ENCODE data around the gene CACNA1C. TPM values are rescaled to one million over a fixed set of nuclear protein-coding genes. Genes with fewer than 3 reads are reported as not detected.

Gene CACNA1C
- total RNA-seq, 4 donors from 2014 or later, result 5.2 to 12.9 (median 6.3) TPM

DNA sequence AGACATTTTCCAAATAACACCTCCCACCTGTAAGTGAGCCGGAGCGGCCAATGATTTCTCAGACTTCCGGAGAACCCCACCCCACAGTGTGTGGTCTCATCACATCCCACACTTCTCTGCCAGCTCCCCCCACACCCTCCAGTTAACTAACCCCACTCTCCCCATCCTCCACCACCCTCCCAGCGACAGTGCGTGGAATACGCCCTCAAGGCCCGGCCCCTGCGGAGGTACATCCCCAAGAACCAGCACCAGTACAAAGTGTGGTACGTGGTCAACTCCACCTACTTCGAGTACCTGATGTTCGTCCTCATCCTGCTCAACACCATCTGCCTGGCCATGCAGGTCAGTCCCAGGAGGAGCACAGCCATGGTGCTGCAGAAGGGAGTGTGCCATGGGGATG lies 557.6 kb downstream of the CACNA1C start:
- Histone ChIP-seq H3K27me3 (no peaks in the 10 kb centered on the region), H3K27ac (no peak overlapping the region), H3K36me3 (peaks cover 0 to 18% (median 0%) of the 10 kb centered on the region in 3 donors), H3K4me1 (no peaks in the 10 kb centered on the region), H3K9me3 (no peaks in the 10 kb centered on the region), H3K4me3 (no peak overlapping the region)
- TF ChIP-seq POLR2A (IDR thresholded peaks at IDR 0.05), result no peak
- TF ChIP-seq EP300 (IDR thresholded peaks at IDR 0.05), result no peak
- TF ChIP-seq CTCF (IDR thresholded peaks at IDR 0.05), result no peak
- no peak for DNase-seq (ENCODE audit: low spot score in 2 of 2)
- 93 to 95% methylated on average over 11 of the region's 11 CpGs for WGBS, 2 donors

GRCh38 chr12:2613326-2614073 lies 560.7 kb downstream of the CACNA1C start:
- Histone ChIP-seq H3K36me3 (peaks cover 0 to 11% (median 0%) of the 10 kb centered on the region in 3 donors), H3K4me1 (no peaks in the 10 kb centered on the region), H3K9me3 (no peaks in the 10 kb centered on the region), H3K4me3 (no peak overlapping the region), H3K27ac (no peak overlapping the region), H3K27me3 (no peaks in the 10 kb centered on the region)
- no peak for TF ChIP-seq POLR2A (IDR thresholded peaks at IDR 0.05)
- TF ChIP-seq CTCF (IDR thresholded peaks at IDR 0.05), result no peak
- no peak for TF ChIP-seq EP300 (IDR thresholded peaks at IDR 0.05)
- 53 to 62% methylated on average over 12 of the region's 12 CpGs for WGBS, 2 donors
- DNase-seq (ENCODE audit: low spot score in 2 of 2), result peak in 1 of 2 donors; percentile 32

GRCh38 chr12:2614341-2614740 lies 561.6 kb downstream of the CACNA1C start:
- Histone ChIP-seq H3K27me3 (no peaks in the 10 kb centered on the region), H3K9me3 (no peaks in the 10 kb centered on the region), H3K4me3 (no peak overlapping the region), H3K36me3 (peaks cover 0 to 8% (median 0%) of the 10 kb centered on the region in 3 donors), H3K4me1 (no peaks in the 10 kb centered on the region), H3K27ac (peak overlapping the region in 1 of 4 donors; percentile 60)
- DNase-seq (ENCODE audit: low spot score in 2 of 2), result no peak
- TF ChIP-seq POLR2A (IDR thresholded peaks at IDR 0.05), result no peak
- no peak for TF ChIP-seq EP300 (IDR thresholded peaks at IDR 0.05)
- no peak for TF ChIP-seq CTCF (IDR thresholded peaks at IDR 0.05)

GRCh38 chr12:2615665-2616402 lies 563.0 kb downstream of the CACNA1C start:
- Histone ChIP-seq H3K9me3 (no peaks in the 10 kb centered on the region), H3K4me3 (no peak overlapping the region), H3K27me3 (no peaks in the 10 kb centered on the region), H3K4me1 (no peaks in the 10 kb centered on the region), H3K27ac (peak overlapping the region in 1 of 4 donors; percentile 42), H3K36me3 (no peaks in the 10 kb centered on the region)
- 55 to 67% methylated on average over 14 of the region's 14 CpGs for WGBS, 2 donors
- DNase-seq (ENCODE audit: low spot score in 2 of 2), result no peak
- TF ChIP-seq CTCF (IDR thresholded peaks at IDR 0.05) (no peak), POLR2A (IDR thresholded peaks at IDR 0.05) (no peak), EP300 (IDR thresholded peaks at IDR 0.05) (no peak)

GRCh38 chr12:2616763-2617162 lies 564.0 kb downstream of the CACNA1C start:
- H3K4me1 ChIP-seq, result no peaks in the 10 kb centered on the region
- no peak overlapping the region for H3K27ac ChIP-seq
- 77 to 86% methylated on average over 10 of the region's 10 CpGs for WGBS, 2 donors
- no peaks in the 10 kb centered on the region for H3K36me3 ChIP-seq
- no peaks in the 10 kb centered on the region for H3K9me3 ChIP-seq
- no peak for TF ChIP-seq POLR2A (IDR thresholded peaks at IDR 0.05)
- no peak overlapping the region for H3K4me3 ChIP-seq
- no peak for DNase-seq (ENCODE audit: low spot score in 2 of 2)
- no peaks in the 10 kb centered on the region for H3K27me3 ChIP-seq

Measured in tibial nerve (tissue), 4 donors.